Cerebellar cortex (tissue), 1 donor: ENCODE data around the gene PTGDS.

Source experiments
- DNase-seq: peaks from one replicate; pipeline ENCODE4 v3.0.0-alpha.2; 2015; ENCODE audit warnings: low spot score

The PTGDS gene

DNA sequence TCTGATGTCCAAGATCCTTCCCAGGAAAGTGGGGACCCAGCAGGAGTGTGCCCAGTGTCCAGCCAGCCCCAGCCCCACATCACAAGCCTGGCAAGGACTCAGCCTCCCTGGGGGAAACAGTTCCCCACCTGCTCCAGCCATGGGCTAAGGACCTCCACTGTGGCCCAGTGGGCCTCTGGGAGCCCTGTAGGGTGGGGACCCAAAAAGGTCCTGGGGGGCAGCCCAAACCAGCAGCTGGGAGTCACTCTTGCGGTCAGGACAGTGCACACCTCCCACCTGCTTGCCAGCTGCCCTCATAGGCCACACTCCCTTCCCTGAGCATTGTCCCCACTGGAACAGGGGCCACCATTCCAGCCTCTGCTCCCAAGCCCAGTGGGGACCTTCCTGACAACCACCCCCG is 49.1 kb downstream of the PTGDS start:
- DNase-seq = no peak

DNA sequence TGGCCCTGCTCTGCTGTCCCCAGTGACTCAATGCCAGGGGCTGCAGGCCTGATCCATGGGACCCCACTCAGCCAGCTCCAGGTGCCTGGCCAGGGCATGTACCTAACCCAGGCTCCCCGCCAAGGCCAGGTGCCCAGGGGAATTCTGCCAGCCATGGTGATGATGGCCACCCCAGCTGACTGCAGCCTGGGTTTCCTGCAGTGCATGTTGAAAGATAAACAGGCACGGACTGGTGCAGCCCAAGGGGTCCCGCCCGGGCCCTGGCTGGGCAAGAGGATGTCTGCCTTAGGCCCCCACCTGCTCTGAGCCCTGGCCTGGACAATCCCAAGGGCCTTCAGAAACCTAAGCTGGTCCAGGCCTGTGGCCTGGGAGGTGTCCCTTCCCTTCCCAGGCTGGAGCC is 49.5 kb downstream of the PTGDS start:
- DNase-seq = no peak

DNA sequence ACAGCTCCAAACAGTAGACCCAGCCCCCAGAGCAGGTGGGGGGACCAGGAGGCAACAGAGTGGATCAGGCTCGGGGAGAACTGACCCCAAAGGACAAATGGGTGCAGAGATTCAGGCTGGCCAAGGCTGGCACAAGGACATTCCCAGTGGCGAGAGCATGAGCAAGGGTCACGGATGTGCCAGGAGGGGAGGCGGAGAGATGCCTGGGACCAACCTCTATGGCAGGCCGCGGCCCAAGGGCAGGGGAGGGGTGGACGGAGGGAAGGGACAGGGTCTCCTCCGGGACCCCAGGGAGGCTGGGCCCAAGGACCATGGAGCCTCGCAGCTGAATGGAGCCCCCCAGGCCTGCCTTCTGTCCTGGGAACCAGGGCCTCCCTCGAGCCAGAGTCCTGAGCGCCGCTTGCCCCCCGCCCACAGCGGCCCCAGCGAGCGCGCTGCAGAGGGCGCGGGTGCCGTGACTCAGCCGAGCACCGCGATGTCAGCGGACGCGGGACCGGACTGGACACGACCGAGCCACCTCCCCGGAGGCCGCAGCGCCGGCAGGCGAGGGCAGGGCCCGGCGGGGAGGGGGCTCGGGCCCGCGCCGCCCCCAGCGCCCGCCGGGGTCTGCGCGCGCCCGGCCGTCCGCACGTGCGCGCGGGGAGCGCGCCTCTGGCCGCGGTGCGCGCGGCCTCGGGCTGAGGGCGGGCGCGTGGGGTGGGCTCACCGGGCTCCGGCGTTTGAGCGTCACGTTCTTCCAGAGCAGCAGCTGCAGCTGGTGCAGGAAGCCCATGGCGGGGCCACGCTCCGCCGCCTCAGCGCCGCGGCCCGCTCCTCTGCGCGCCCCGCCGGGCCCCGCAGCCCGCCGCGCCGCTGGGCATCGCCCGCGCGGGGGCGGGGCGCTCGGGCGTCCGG is 50.3 kb downstream of the PTGDS start, which contains the start of gene ABCA2:
TSS of gene ABCA2 (minus strand) at position 869 of the 894 bp plus-strand sequence. CDS start at position 772, 97 bp downstream.
- DNase-seq = no peak

DNA sequence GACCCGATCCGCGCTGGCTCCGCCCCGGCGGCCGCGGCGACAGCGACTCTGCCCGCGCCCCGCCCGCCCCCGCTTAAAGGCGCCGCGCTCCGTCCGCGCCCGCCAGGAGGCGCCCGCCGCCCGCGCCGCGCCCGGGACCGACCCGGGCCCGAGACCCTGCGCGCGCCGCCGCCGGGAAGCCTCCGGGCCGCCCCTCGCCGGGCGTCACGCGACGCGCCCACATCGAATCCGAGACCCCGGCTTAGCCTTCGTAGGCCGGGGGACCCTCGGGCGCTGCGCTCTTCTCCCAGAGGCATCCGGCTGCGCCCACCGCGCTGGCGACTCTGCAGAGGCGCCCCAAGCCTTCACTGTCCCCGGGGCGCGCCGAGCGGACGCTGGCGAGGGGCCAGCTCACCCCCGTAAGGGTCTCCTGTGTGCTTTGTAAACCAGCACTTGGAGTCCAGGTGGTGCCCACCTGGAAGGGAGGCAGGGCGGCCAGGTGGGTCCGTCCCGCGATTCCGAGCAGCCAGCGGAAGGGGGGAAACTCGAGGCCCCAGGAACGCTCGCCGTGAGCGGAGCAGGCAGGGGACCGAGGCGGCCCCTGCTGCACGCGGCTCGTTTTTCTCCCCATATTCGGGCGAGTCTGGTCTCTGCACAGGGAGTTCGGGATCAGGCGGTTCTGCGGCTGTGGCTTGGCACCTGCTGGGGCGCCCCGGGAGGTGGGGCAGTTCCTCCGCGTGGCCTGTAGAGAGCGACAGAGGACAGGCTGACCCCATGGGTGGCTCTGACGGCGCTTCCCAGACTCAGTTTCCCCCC is 51.2 kb downstream of the PTGDS start:
- peak; percentile 48 for DNase-seq

DNA sequence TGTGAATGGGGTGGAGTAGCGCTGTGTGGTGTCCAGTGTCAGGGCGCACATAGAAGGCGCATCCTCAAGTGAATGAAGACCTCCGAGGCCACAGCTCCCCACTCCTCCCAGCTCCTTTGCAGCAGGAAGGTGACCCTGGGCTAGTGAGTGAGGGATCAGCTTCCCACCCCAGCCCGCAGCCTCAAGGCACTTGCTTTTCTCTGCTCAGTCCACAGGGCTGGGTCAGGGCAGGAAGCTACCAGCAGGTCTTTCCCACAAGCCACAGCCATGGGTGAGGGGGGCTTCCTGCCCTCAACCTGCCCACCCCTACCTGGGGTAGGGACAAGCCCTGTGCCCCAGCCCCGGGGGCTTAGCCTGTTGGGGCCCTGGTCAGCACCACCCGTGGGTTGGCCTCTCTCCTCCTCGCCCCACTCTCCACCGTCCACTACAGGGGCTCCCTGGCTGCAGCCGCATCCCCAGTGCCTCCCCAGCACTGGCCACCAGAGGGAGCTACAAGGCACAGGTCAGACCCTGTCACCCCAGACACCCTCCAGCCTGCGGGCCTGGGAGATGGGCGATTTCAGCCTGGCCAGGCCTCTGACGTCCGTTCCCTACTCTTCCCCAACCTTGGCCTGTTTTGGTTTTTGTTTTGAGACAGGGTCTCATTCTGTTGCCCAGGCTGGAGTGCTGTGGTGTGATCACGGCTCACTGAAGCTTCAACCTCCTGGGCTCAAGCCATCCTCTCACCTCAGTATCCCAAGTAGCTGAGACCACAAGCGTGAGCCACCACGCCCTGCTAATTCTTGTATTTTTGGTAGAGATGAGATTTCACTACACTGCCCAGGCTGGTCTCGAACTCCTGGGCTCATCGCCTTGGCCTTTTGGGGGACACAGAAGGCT is 52.0 kb downstream of the PTGDS start:
- peak; percentile 83 for DNase-seq

DNA sequence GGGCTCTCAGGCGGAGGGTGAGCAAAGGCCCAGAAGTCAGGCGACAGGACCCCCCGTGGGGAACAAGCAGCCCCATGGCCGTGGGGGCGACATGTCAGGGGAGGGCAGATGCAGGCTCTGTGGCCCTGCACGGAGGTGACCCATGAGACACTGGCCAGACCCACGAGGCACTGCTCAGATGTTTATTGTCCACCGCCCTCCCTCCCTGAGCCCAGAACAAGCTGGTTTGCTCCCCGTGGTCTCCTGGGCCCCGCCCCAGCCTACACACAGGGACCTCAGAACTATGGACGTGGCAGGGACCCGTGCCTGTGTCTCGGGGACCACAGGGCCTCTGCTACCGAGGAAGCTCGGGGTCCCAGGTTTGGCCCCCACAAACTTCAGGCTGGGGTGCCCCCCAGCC is 52.7 kb downstream of the PTGDS start:
- no peak for DNase-seq

DNA sequence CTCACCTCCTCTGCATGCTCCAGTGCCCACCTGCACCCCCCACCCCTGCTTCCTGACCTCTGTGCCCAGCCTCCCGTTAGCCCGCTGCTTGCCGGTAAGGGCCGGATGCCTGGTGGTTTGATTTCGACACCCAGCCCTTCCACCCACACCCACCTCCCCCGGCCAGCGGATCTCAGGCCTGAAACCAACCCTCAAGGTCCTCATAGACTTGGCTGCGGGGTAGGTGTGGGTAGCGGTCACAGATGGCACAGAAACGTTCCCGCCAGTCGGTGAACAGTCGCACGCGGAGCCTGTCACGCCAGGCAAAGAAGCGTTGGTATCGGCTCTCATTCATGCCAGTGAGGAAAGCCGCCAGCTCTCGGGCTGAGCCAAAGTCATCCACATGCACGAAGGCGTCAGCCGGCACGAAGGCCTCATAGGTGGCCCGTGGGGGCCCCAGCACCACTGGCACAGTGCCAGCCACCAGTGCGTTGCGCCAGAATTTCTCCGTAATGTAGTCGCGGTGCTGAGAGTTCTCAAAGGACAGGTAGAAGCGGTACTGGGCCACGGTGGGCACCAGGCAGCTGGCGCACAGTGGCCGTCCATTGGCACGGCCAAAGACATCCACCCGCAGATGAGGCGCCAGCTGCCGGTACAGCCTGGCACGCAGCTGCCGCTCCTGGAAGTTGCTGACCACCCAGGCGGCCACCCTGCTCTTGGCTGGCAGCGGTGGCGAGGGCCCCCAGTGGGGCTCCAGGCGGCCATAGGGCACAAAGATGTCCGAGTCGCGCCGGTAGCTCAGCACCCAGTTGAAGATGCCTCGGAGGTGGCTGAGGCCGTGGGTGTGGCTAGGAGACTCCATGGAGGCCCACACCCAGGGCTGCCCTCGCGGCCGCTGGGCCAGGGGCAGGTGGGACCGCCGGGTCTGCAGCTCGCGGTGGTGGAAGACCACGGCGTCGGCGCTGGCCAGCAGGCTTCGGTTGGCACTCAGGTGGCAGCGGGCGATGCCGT is 53.5 kb downstream of the PTGDS start:
- DNase-seq = peak; percentile 52
